SK-N-MC (cell line): Measurements from ENCODE around the gene SEMA4F.

Experiments
- EZH2 ChIP-seq: fragments of 200-600 bp; sonication (generic); IDR thresholded peaks from one replicate; pipeline ENCODE4 v1.6.1; 2017; ENCODE audit warnings: antibody characterized with exemption
- POLR2AphosphoS5 ChIP-seq: IDR thresholded peaks from 2 replicates; pipeline ENCODE4 v1.6.1; 2012; ENCODE audit warnings: mild to moderate bottlenecking, low read depth, low read length, borderline replicate concordance

DNA sequence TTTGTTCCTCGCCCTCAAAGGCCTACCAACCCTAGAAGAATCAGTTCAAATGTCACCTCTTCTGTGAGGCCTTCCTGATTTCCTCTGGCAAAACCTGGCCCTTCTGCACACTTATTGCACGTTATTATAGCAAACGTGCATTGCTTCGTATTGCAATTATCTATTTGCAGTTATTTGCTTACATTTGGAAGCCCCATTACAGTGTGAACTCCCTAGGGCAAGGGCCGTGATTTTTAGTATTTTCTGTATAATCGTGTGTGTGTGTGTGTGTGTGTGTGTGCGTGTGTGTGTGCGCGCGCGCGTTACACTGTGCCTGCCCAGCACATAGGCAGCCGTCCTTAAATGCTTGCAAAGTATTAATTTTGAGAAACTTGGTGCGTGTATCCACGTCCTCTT, 460 bp upstream of the SEMA4F start:
- TF ChIP-seq EZH2 (no peak), POLR2AphosphoS5 (no peak)
